MCF 10A (cell line): ENCODE results near the gene IL1RAPL2. TPM values are rescaled to one million over a fixed set of nuclear protein-coding genes. Genes with fewer than 3 reads are reported as not detected.

Experiments
- BruUV-seq: library from RNA; stranded (reverse); fragments of 400-500 nt; replicated peaks from 2 replicates; lab custom pipeline; 2021; lab: Mats Ljungman, UMichigan
- CTCF ChIA-PET: fragments of 300-600 bp; sonication (Branson Sonifier 250); formaldehyde crosslinking; extraction: SDS; loops from one replicate; lab custom pipeline; 2021; ENCODE audit warnings: antibody characterized with exemption, inconsistent platforms; lab: Yijun Ruan, JAX
- POLR2A ChIA-PET: fragments of 300-600, 350-650 bp; sonication (Branson Sonifier 250); formaldehyde crosslinking; extraction: SDS; loops from one replicate; lab custom pipeline; 2020; ENCODE audit warnings: antibody characterized with exemption, inconsistent platforms; lab: Yijun Ruan, JAX
- DNase-seq: peaks from one replicate; pipeline ENCODE4 v3.0.0-alpha.2; 2018; ENCODE audit not compliant: unreplicated experiment
- H3K27ac Mint-ChIP-seq: one replicate; pipeline ENCODE4 v1.8.0; 2022; ENCODE audit warnings: mild to moderate bottlenecking, low read depth, mixed read lengths; ENCODE audit not compliant: unreplicated experiment
- H3K27me3 Mint-ChIP-seq: one replicate; pipeline ENCODE4 v1.8.0; 2022; ENCODE audit warnings: mixed read lengths; ENCODE audit not compliant: insufficient read depth, unreplicated experiment
- H3K36me3 Mint-ChIP-seq: one replicate; pipeline ENCODE4 v1.8.0; 2022; ENCODE audit warnings: mild to moderate bottlenecking, moderate library complexity, mixed read lengths; ENCODE audit not compliant: insufficient read depth, unreplicated experiment
- H3K4me1 Mint-ChIP-seq: one replicate; pipeline ENCODE4 v1.8.0; 2022; ENCODE audit warnings: mixed read lengths; ENCODE audit not compliant: insufficient read depth, unreplicated experiment
- H3K4me3 Mint-ChIP-seq: one replicate; pipeline ENCODE4 v1.8.0; 2022; ENCODE audit warnings: mild to moderate bottlenecking, moderate library complexity, mixed read lengths; ENCODE audit not compliant: unreplicated experiment
- H3K9me3 Mint-ChIP-seq: one replicate; pipeline ENCODE4 v1.8.0; 2022; ENCODE audit warnings: mixed read lengths; ENCODE audit not compliant: unreplicated experiment
- CTCF ChIP-seq: fragments of 200-600 bp; IDR thresholded peaks from one replicate; pipeline ENCODE4 v1.8.0; 2022; ENCODE audit warnings: antibody characterized with exemption, mild to moderate bottlenecking; ENCODE audit not compliant: unreplicated experiment
- intact Hi-C: fragments of 100-400 bp; cut with micrococcal nuclease; formaldehyde crosslinking; loops from 2 replicates; pipeline ENCODE4 v1.14.1; 2022
- total RNA-seq: library from RNA; stranded (reverse); gene quantifications from 2 replicates; pipeline ENCODE4 v1.2.3, GENCODE V29; 2022

Gene IL1RAPL2
- total RNA-seq, 1 experiment from 2014 or later, result 4.4 TPM

- Mint-ChIP-seq H3K4me3 (no peak overlapping the region), H3K4me1 (peaks cover 11% of the 10 kb centered on the region), H3K27ac (peak overlapping the region; percentile 78), H3K36me3 (peaks cover 6% of the 10 kb centered on the region), H3K9me3 (no peaks in the 10 kb centered on the region), H3K27me3 (peaks cover 65% of the 10 kb centered on the region)
- intact Hi-C loops, result loop anchor here (5.0 to 10.0 kb wide), 2 partner anchors 149 to 234 kb away; no protein-coding TSS in a partner anchor
- POLR2A ChIA-PET, result interaction anchor here (0.7 to 2.3 kb wide), 4 partner anchors 14 to 85 kb away, joined by 3 to 7 read pairs (median 3); no protein-coding TSS in a partner anchor
- no TSS peak for BruUV-seq
- TF ChIP-seq CTCF, result no peak
- peak; percentile 52 for DNase-seq
- CTCF ChIA-PET, result interaction anchor here (0.7 kb wide), 1 partner anchor 1149 kb away, joined by 3 read pairs; no protein-coding TSS in a partner anchor
These were observed 895.0 kb downstream of the IL1RAPL2 start for GRCh38 chrX:105461016-105461415.

GRCh38 chrX:105462186-105462585 lies 896.2 kb downstream of the IL1RAPL2 start:
- H3K4me3 Mint-ChIP-seq, result no peak overlapping the region
- ChIA-PET POLR2A (interaction anchor here (1.6 to 2.3 kb wide), 2 partner anchors 15 to 18 kb away, joined by 7 to 12 read pairs; no protein-coding TSS in a partner anchor), CTCF (no interaction called here)
- H3K4me1 Mint-ChIP-seq, result peaks cover 11% of the 10 kb centered on the region
- TF ChIP-seq CTCF, result no peak
- H3K9me3 Mint-ChIP-seq, result no peaks in the 10 kb centered on the region
- peaks cover 6% of the 10 kb centered on the region for H3K36me3 Mint-ChIP-seq
- H3K27ac Mint-ChIP-seq, result no peak overlapping the region
- no peak for DNase-seq
- no TSS peak for BruUV-seq
- H3K27me3 Mint-ChIP-seq, result peaks cover 58% of the 10 kb centered on the region
- intact Hi-C loops, result loop anchor here (2.0 to 10.0 kb wide), 3 partner anchors 91 to 233 kb away; no protein-coding TSS in a partner anchor

GRCh38 chrX:105463473-105463872 lies 897.5 kb downstream of the IL1RAPL2 start:
- Mint-ChIP-seq H3K4me3 (no peak overlapping the region), H3K27me3 (peaks cover 57% of the 10 kb centered on the region), H3K27ac (no peak overlapping the region), H3K4me1 (peaks cover 11% of the 10 kb centered on the region), H3K9me3 (no peaks in the 10 kb centered on the region), H3K36me3 (peaks cover 6% of the 10 kb centered on the region)
- no peak for TF ChIP-seq CTCF
- intact Hi-C loops, result loop anchor here (2.0 to 10.0 kb wide), 3 partner anchors 89 to 231 kb away; no protein-coding TSS in a partner anchor
- POLR2A ChIA-PET, result interaction anchor here (0.7 to 1.6 kb wide), 5 partner anchors 17 to 182 kb away, joined by 3 to 12 read pairs (median 3); no protein-coding TSS in a partner anchor
- BruUV-seq, result no TSS peak
- CTCF ChIA-PET, result interaction anchor here (0.6 kb wide), 1 partner anchor 324 kb away, joined by 3 read pairs; no protein-coding TSS in a partner anchor
- peak; percentile 56 for DNase-seq

GRCh38 chrX:105464618-105465017 lies 898.6 kb downstream of the IL1RAPL2 start:
- Mint-ChIP-seq H3K4me3 (no peak overlapping the region), H3K27ac (no peak overlapping the region), H3K36me3 (peaks cover 6% of the 10 kb centered on the region), H3K9me3 (no peaks in the 10 kb centered on the region), H3K4me1 (peaks cover 11% of the 10 kb centered on the region), H3K27me3 (peaks cover 46% of the 10 kb centered on the region)
- intact Hi-C loops, result loop anchor here (5.0 to 10.0 kb wide), 2 partner anchors 152 to 230 kb away; no protein-coding TSS in a partner anchor
- CTCF ChIA-PET, result no interaction called here
- peak; percentile 53 for DNase-seq
- BruUV-seq, result no TSS peak
- TF ChIP-seq CTCF, result no peak
- POLR2A ChIA-PET, result interaction anchor here (0.6 to 1.6 kb wide), 4 partner anchors 16 to 181 kb away, joined by 3 read pairs; no protein-coding TSS in a partner anchor
